ENCODE data around the gene ATP1A1. TPM values are rescaled to one million over a fixed set of nuclear protein-coding genes. Genes with fewer than 3 reads are reported as not detected.
A peak's percentile ranks its signal among the peaks of the same experiment; 100 is the strongest.

ATP1A1 gene
- polyA plus RNA-seq, 3 donors = 32.3 to 135 (median 32.7) TPM

GRCh38 chr1:116416854-116417513, 43.9 kb downstream of the ATP1A1 start:
- no peaks in the 10 kb centered on the region for H3K36me3 ChIP-seq (replicated peaks in 1 of 2; ENCODE audit: control insufficient read depth in 1 of 2, insufficient read depth in 2 of 2, low read length in 2 of 2)
- no peak overlapping the region for H3K4me3 Mint-ChIP-seq
- peaks cover 0 to 5% (median 2%) of the 10 kb centered on the region in 3 donors for H3K27me3 Mint-ChIP-seq (ENCODE audit: low read depth in 3 of 3)
- H3K27me3 ChIP-seq (ENCODE audit: control insufficient read depth in 2 of 2, insufficient read depth in 2 of 2, low read length in 2 of 2) = no peaks in the 10 kb centered on the region
- H4K20me1 ChIP-seq (ENCODE audit: insufficient read depth, low read length) = no peaks in the 10 kb centered on the region
- peaks cover 9% of the 10 kb centered on the region for H3K79me2 ChIP-seq (ENCODE audit: insufficient read depth, low read length)
- H3K9me3 ChIP-seq (replicated peaks in 1 of 2; ENCODE audit: control insufficient read depth in 1 of 2, insufficient read depth in 1 of 2, low read length in 2 of 2) = no peaks in the 10 kb centered on the region
- peaks cover 12 to 14% of the 10 kb centered on the region in 2 donors for H3K4me1 ChIP-seq (ENCODE audit: control insufficient read depth in 1 of 2, insufficient read depth in 2 of 2, low read length in 2 of 2)
- H3K4me2 ChIP-seq (replicated peaks; ENCODE audit: extremely low read depth, low read length, poor library complexity, severe bottlenecking) = peak overlapping the region; percentile 85
- TF ChIP-seq, protein P1, sequence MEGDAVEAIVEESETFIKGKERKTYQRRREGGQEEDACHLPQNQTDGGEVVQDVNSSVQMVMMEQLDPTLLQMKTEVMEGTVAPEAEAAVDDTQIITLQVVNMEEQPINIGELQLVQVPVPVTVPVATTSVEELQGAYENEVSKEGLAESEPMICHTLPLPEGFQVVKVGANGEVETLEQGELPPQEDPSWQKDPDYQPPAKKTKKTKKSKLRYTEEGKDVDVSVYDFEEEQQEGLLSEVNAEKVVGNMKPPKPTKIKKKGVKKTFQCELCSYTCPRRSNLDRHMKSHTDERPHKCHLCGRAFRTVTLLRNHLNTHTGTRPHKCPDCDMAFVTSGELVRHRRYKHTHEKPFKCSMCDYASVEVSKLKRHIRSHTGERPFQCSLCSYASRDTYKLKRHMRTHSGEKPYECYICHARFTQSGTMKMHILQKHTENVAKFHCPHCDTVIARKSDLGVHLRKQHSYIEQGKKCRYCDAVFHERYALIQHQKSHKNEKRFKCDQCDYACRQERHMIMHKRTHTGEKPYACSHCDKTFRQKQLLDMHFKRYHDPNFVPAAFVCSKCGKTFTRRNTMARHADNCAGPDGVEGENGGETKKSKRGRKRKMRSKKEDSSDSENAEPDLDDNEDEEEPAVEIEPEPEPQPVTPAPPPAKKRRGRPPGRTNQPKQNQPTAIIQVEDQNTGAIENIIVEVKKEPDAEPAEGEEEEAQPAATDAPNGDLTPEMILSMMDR (IDR thresholded peaks at IDR 0.05) = no peak
- WGBS (ENCODE audit: insufficient coverage) = no CpG with 5 or more reads among the region's 4 CpGs
- no peak overlapping the region for H3K27ac Mint-ChIP-seq
- no peak overlapping the region for H3K9ac ChIP-seq (ENCODE audit: insufficient read depth, low read length, poor library complexity, severe bottlenecking)
- H3K9me3 Mint-ChIP-seq = peaks cover 0 to 3% (median 0%) of the 10 kb centered on the region in 7 donors
- H3K4me1 Mint-ChIP-seq = peaks cover 17% of the 10 kb centered on the region
- no peak overlapping the region for H2AFZ ChIP-seq (ENCODE audit: insufficient read depth, low read depth, low read length, poor library complexity, severe bottlenecking)
- intact Hi-C loops (cut with micrococcal nuclease) = no loop called here
- H3K27ac ChIP-seq (ENCODE audit: low read depth in 1 of 2, low read length in 2 of 2) = no peak overlapping the region
- no peak overlapping the region for H3K4me3 ChIP-seq (replicated peaks in 1 of 3; ENCODE audit: low read depth in 2 of 3, low read length in 3 of 3)
- DNase-seq = no peak
- no peaks in the 10 kb centered on the region for H3K36me3 Mint-ChIP-seq

- Histone ChIP-seq H3K4me2 (replicated peaks; ENCODE audit: extremely low read depth, low read length, poor library complexity, severe bottlenecking) (peak overlapping the region; percentile 85), H3K4me3 (replicated peaks in 1 of 3; ENCODE audit: low read depth in 2 of 3, low read length in 3 of 3) (peak overlapping the region; percentile 52 to 97 (median 88)), H4K20me1 (ENCODE audit: insufficient read depth, low read length) (no peaks in the 10 kb centered on the region), H3K9me3 (replicated peaks in 1 of 2; ENCODE audit: control insufficient read depth in 1 of 2, insufficient read depth in 1 of 2, low read length in 2 of 2) (no peaks in the 10 kb centered on the region), H3K27ac (ENCODE audit: low read depth in 1 of 2, low read length in 2 of 2) (no peak overlapping the region), H3K4me1 (ENCODE audit: control insufficient read depth in 1 of 2, insufficient read depth in 2 of 2, low read length in 2 of 2) (peaks cover 12 to 14% of the 10 kb centered on the region in 2 donors), H3K27me3 (ENCODE audit: control insufficient read depth in 2 of 2, insufficient read depth in 2 of 2, low read length in 2 of 2) (no peaks in the 10 kb centered on the region), H3K9ac (ENCODE audit: insufficient read depth, low read length, poor library complexity, severe bottlenecking) (peak overlapping the region; percentile 70), H3K79me2 (ENCODE audit: insufficient read depth, low read length) (peaks cover 9% of the 10 kb centered on the region), H2AFZ (ENCODE audit: insufficient read depth, low read depth, low read length, poor library complexity, severe bottlenecking) (peak overlapping the region; percentile 97), H3K36me3 (replicated peaks in 1 of 2; ENCODE audit: control insufficient read depth in 1 of 2, insufficient read depth in 2 of 2, low read length in 2 of 2) (no peaks in the 10 kb centered on the region)
- TF ChIP-seq, protein P1 (IDR thresholded peaks at IDR 0.05) = no peak
- H3K9me3 Mint-ChIP-seq = peaks cover 0 to 3% (median 0%) of the 10 kb centered on the region in 7 donors
- H3K27ac Mint-ChIP-seq = no peak overlapping the region
- intact Hi-C loops (cut with micrococcal nuclease) = no loop called here
- peaks cover 0 to 5% (median 2%) of the 10 kb centered on the region in 3 donors for H3K27me3 Mint-ChIP-seq (ENCODE audit: low read depth in 3 of 3)
- peak overlapping the region; percentile 86 to 94 for H3K4me3 Mint-ChIP-seq
- no peaks in the 10 kb centered on the region for H3K36me3 Mint-ChIP-seq
- no CpG with 5 or more reads among the region's 6 CpGs for WGBS (ENCODE audit: insufficient coverage)
- no peak for DNase-seq
- H3K4me1 Mint-ChIP-seq = peaks cover 17% of the 10 kb centered on the region
Measured at GRCh38 chr1:116417678-116418077, 44.6 kb downstream of the ATP1A1 start.

All from CD14-positive monocyte (primary cell).